Measurements from ENCODE around the gene LSG1. TPM values are rescaled to one million over a fixed set of nuclear protein-coding genes. Genes with fewer than 3 reads are reported as not detected.

Gene LSG1
- total and polyA plus RNA-seq, 10 of the 15 experiments (the other 5 are each of a cell fraction or from before 2014, with no cell fraction given): 14.3 to 75.6 (median 54.4) TPM

- Histone ChIP-seq H3K4me1 (ENCODE audit: control insufficient read depth, insufficient read depth, low read length) (peaks cover 21% of the 10 kb centered on the region), H3K4me3 (no peak overlapping the region), H3K27ac (ENCODE audit: control insufficient read depth, insufficient read depth) (no peak overlapping the region; the same call in 1 of the 2 replicates), H3K27me3 (replicated peaks in 1 of 2; ENCODE audit: control insufficient read depth in 2 of 2, insufficient read depth in 2 of 2, low read length in 1 of 2) (no peaks in the 10 kb centered on the region), H2AFZ (ENCODE audit: control insufficient read depth, low read depth, low read length) (peak overlapping the region; percentile 68), H3K36me3 (ENCODE audit: control insufficient read depth in 2 of 2, insufficient read depth in 2 of 2, low read length in 1 of 2) (no peaks in the 10 kb centered on the region), H3K9ac (ENCODE audit: control insufficient read depth, insufficient read depth, low read length) (peak overlapping the region; percentile 46), H3K9me3 (replicated peaks; ENCODE audit: control insufficient read depth, insufficient read depth, low read length) (no peaks in the 10 kb centered on the region), H3K4me2 (ENCODE audit: control insufficient read depth, insufficient read depth) (peak overlapping the region; percentile 59), H3K79me2 (ENCODE audit: control insufficient read depth, insufficient read depth, low read length) (peaks cover 18% of the 10 kb centered on the region), H4K20me1 (ENCODE audit: control insufficient read depth, insufficient read depth) (no peaks in the 10 kb centered on the region)
- ChIA-PET SMC1A (ENCODE audit: uncharacterized antibody, unreplicated experiment) (interaction anchor here (0.8 to 2.2 kb wide), 6 partner anchors 9 to 473 kb away, joined by 3 to 7 read pairs (median 3); no protein-coding TSS in a partner anchor), POLR2A (interaction anchor here (0.6 to 1.4 kb wide), 4 partner anchors 182 to 867 kb away, joined by 3 read pairs; no protein-coding TSS in a partner anchor), CTCF (interaction anchor here (1.1 to 6.0 kb wide), 4 partner anchors 8 to 587 kb away, joined by 3 to 96 read pairs (median 4); no protein-coding TSS in a partner anchor), RAD21 (ENCODE audit: unreplicated experiment) (interaction anchor here (0.8 to 1.4 kb wide), 3 partner anchors 13 to 585 kb away, joined by 3 to 6 read pairs (median 4); no protein-coding TSS in a partner anchor)
- FAIRE-seq: no peak
- intact Hi-C loops (cut with micrococcal nuclease; ENCODE audit: unreplicated experiment): no loop called here
- WGBS (ENCODE audit: insufficient coverage, insufficient replicate concordance, low lambda C conversion rate, missing lambda C conversion rate): 71% methylated on average over 12 of the region's 12 CpGs
- no peak for DNase-seq (ENCODE audit: low read depth, low spot score)
- in situ Hi-C loops (cut with MboI): loop anchor here (5.0 to 10.0 kb wide), 2 partner anchors 422 to 770 kb away; partner anchors contain the start of gene ACAP2
- no TSS peak for BruUV-seq (replicated peaks)
- no peak for ATAC-seq
- TF ChIP-seq KDM1A (IDR thresholded peaks at IDR 0.05; ENCODE audit: borderline replicate concordance): no peak
- no peak for TF ChIP-seq IRF3 (IDR thresholded peaks at IDR 0.05)
- TF ChIP-seq BCL11A (IDR thresholded peaks at IDR 0.05; ENCODE audit: low read depth, low read length): 0 out of 2 replicates have a peak, but pooled peaks have one; percentile 22
- no peak for TF ChIP-seq BCLAF1 (IDR thresholded peaks at IDR 0.05)
- TF ChIP-seq SMAD5 (IDR thresholded peaks at IDR 0.05; ENCODE audit: low read depth): no peak
- no peak for TF ChIP-seq RUNX3 (IDR thresholded peaks at IDR 0.05; ENCODE audit: low read length)
- no peak for TF ChIP-seq SMAD1 (IDR thresholded peaks at IDR 0.05; ENCODE audit: low read depth, partially characterized antibody)
- TF ChIP-seq DPF2 (IDR thresholded peaks at IDR 0.05): peak; percentile 25; the same call in 1 of the 2 replicates
- TF ChIP-seq HCFC1 (IDR thresholded peaks at IDR 0.05; ENCODE audit: low read length): no peak
- no peak for TF ChIP-seq HDGF (IDR thresholded peaks at IDR 0.05)
- no peak for TF ChIP-seq ZBED1 (IDR thresholded peaks at IDR 0.05; ENCODE audit: borderline replicate concordance)
- no peak for TF ChIP-seq CEBPZ (IDR thresholded peaks at IDR 0.05; ENCODE audit: low read depth, low read length)
- TF ChIP-seq EED (IDR thresholded peaks at IDR 0.05; ENCODE audit: low read depth): no peak
- peak in 1 of 2 experiments; percentile 27; a peak in 2 of 4 replicates for TF ChIP-seq IKZF2 (IDR thresholded peaks at IDR 0.05)
- no peak for TF ChIP-seq ZNF207 (IDR thresholded peaks at IDR 0.05; ENCODE audit: borderline replicate concordance)
- TF ChIP-seq BRCA1 (IDR thresholded peaks at IDR 0.05; ENCODE audit: low read depth, low read length): no peak
These were observed 3.2 kb upstream of the LSG1 start for GRCh38 chr3:194675081-194675640.
